Peyer's patch (tissue), 4 donors: ENCODE measurements around the gene OSBPL5. TPM values are rescaled to one million over a fixed set of nuclear protein-coding genes. Genes with fewer than 3 reads are reported as not detected.

Experiments
- DNase-seq, 3 donors: peaks; one replicate each; pipeline ENCODE4 v3.0.0-alpha.2; 2017 to 2019
- H3K27ac ChIP-seq, 4 donors: fragments of 200-600 bp; sonication (generic); one replicate each; pipeline ENCODE4 v1.5.1; 2016 to 2019
- H3K27me3 ChIP-seq, 2 donors: fragments of 200-600 bp; sonication (generic); one replicate each; pipeline ENCODE4 v1.5.1; 2019
- H3K36me3 ChIP-seq, 3 donors: fragments of 200-600 bp; sonication (generic); one replicate each; pipeline ENCODE4 v1.5.1; 2016 to 2019
- H3K4me1 ChIP-seq, 4 donors: fragments of 200-600 bp; sonication (generic); one replicate each; pipeline ENCODE4 v1.5.1; 2016 to 2019
- H3K4me3 ChIP-seq, 4 donors: fragments of 200-600 bp; sonication (generic); 1 replicate in 3 of 4; 2 replicates in 1 of 4; pipeline ENCODE4 v1.5.1; 2016 to 2019; ENCODE audit warnings: mild to moderate bottlenecking in 1 of 4
- H3K9me3 ChIP-seq, 4 donors: fragments of 200-600 bp; sonication (generic); one replicate each; pipeline ENCODE4 v1.5.1; 2016 to 2019; ENCODE audit warnings: mild to moderate bottlenecking in 1 of 4
- POLR2A ChIP-seq, 2 donors: fragments of 450-650 bp; IDR thresholded peaks; one replicate each; pipeline ENCODE4 v1.5.1; 2017; ENCODE audit warnings: antibody characterized with exemption in 2 of 2, mild to moderate bottlenecking in 2 of 2, moderate library complexity in 2 of 2
- total RNA-seq, 4 donors: library from RNA; depleted of rRNA; stranded (reverse); fragments of >200 nt; gene quantifications; one replicate each; pipeline ENCODE4 v1.1.0, GENCODE V29; 2016
- TF ChIP-seq, protein P1 (sequence below), 6 experiments: fragments of 450-650 bp in 4 of 6; fragments of 200-600 bp in 2 of 6; sonication (generic) in 1 of 6; IDR thresholded peaks; one replicate each; pipeline ENCODE4 v1.5.1; 2017 to 2019; ENCODE audit warnings: antibody characterized with exemption in 6 of 6, mild to moderate bottlenecking in 3 of 6, moderate library complexity in 1 of 6

Gene OSBPL5
- total RNA-seq, 4 donors from 2014 or later = 39.8 to 110 (median 73.2) TPM

DNA sequence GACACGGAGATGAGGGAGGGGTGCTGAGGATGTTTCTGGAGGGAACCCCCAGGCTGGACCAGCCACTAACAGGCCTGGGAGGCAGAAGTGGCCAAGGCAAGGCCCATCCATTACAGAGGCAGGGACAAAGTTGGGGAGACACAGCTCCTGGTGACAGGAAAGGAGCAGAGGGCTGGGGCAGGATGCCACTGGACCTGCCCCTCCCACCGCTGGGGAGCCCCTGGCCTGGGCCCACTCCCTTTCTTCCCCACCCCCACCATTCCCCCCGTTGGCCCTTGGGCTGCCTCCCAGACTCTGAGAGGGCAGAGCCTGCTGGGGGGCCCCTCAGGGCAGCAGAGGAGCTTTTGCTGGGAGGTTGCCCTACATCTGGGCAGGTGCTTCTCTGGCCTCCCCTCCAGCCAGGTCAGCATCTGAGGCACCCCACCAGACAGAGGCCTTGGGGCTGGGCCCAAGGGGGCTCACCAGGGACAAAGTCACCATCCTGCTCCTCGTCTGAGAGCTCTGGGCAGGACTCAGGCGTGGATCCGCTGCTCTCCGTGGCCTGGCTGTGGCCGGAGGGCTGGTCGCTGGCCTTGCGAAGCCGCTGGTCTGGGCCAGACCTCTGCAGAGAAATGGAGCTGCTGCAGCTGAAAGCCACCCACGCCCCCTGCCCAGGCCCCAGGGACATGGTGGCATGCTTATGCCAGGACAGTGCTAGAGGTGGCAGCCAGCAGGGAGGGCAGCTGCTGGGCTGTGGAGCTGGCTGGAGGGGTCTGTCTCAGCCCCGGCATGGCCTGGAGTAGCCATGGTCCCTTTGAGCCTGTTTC is 74.8 kb downstream of the OSBPL5 start:
- Histone ChIP-seq H3K9me3 (no peaks in the 10 kb centered on the region), H3K4me1 (no peaks in the 10 kb centered on the region), H3K27ac (no peak overlapping the region), H3K4me3 (no peak overlapping the region), H3K27me3 (no peaks in the 10 kb centered on the region), H3K36me3 (peaks cover 0 to 30% (median 0%) of the 10 kb centered on the region in 3 donors)
- peak in 1 of 3 donors; percentile 43 for DNase-seq
- TF ChIP-seq, protein P1, sequence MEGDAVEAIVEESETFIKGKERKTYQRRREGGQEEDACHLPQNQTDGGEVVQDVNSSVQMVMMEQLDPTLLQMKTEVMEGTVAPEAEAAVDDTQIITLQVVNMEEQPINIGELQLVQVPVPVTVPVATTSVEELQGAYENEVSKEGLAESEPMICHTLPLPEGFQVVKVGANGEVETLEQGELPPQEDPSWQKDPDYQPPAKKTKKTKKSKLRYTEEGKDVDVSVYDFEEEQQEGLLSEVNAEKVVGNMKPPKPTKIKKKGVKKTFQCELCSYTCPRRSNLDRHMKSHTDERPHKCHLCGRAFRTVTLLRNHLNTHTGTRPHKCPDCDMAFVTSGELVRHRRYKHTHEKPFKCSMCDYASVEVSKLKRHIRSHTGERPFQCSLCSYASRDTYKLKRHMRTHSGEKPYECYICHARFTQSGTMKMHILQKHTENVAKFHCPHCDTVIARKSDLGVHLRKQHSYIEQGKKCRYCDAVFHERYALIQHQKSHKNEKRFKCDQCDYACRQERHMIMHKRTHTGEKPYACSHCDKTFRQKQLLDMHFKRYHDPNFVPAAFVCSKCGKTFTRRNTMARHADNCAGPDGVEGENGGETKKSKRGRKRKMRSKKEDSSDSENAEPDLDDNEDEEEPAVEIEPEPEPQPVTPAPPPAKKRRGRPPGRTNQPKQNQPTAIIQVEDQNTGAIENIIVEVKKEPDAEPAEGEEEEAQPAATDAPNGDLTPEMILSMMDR (IDR thresholded peaks at IDR 0.05) = no peak
- no peak for TF ChIP-seq POLR2A (IDR thresholded peaks at IDR 0.05)

DNA sequence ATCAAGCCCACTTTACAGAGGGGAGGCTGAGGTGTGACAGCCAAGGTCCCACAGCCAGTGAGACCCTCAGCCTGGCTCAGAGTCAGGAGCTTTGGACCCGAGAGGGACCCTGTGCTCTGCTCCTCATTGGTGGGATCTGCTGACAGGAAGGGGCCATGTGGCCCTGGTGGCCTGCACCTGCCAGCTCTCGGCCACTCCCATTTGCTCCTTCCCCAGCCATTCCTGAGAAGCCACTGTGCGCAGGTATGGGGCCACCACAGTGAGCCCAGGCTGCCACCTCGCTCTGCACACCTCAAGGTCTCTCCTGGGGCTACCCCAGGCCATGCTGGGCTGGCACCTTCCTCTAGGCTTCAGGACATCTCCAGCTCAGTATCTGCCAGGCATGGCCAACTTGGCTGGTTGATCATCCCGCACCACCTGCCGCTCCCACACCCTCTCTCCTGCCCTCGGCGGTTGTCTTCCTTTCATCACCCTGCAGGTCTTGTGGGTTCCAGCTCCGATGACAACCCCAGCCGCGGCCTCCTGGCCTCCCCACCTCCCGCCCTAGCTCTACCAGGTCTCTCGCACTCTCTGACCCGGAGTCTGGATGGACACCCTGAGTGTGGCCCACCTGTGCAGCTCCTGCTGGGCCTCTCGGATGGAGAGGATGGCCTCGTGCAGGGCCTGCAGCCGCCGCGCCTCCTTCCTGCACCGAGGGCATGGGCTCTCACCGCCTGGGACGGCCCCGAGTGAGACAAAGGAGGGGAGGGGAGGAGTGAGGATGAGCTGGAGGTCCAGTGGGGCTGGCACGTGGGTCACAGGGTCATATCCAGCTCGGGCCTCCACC is 75.7 kb downstream of the OSBPL5 start:
- H3K4me3 ChIP-seq = no peak overlapping the region
- H3K36me3 ChIP-seq = peaks cover 0 to 30% (median 0%) of the 10 kb centered on the region in 3 donors
- H3K9me3 ChIP-seq = no peaks in the 10 kb centered on the region
- H3K27ac ChIP-seq = no peak overlapping the region
- no peak for DNase-seq
- H3K27me3 ChIP-seq = no peaks in the 10 kb centered on the region
- no peak for TF ChIP-seq POLR2A (IDR thresholded peaks at IDR 0.05)
- TF ChIP-seq, protein P1 (IDR thresholded peaks at IDR 0.05) = no peak
- no peaks in the 10 kb centered on the region for H3K4me1 ChIP-seq

DNA sequence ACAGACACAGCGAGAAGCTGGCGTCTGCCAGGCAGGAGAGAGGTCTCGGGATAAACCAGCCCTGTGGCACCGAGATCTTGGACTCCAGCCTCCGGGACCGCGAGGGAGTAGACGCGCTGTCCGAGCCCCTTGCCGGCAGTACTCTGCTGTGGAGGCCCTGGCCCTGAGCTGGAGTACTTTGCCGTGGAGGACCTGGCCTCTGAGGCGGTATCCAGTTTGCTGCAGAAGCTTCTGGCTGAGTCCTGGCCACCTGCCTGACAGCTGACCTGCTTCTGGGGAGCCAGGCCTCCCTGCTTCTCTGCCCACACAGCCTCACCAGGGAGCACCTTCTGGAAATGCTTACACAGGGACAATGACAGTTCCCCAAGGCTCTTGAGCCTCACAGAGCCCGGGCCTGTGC is 76.3 kb downstream of the OSBPL5 start:
- DNase-seq = no peak
- H3K27ac ChIP-seq = no peak overlapping the region
- TF ChIP-seq POLR2A (IDR thresholded peaks at IDR 0.05) = no peak
- TF ChIP-seq, protein P1 (IDR thresholded peaks at IDR 0.05) = no peak
- no peaks in the 10 kb centered on the region for H3K4me1 ChIP-seq
- H3K9me3 ChIP-seq = no peaks in the 10 kb centered on the region
- H3K4me3 ChIP-seq = no peak overlapping the region
- H3K27me3 ChIP-seq = no peaks in the 10 kb centered on the region
- H3K36me3 ChIP-seq = peaks cover 0 to 30% (median 0%) of the 10 kb centered on the region in 3 donors

DNA sequence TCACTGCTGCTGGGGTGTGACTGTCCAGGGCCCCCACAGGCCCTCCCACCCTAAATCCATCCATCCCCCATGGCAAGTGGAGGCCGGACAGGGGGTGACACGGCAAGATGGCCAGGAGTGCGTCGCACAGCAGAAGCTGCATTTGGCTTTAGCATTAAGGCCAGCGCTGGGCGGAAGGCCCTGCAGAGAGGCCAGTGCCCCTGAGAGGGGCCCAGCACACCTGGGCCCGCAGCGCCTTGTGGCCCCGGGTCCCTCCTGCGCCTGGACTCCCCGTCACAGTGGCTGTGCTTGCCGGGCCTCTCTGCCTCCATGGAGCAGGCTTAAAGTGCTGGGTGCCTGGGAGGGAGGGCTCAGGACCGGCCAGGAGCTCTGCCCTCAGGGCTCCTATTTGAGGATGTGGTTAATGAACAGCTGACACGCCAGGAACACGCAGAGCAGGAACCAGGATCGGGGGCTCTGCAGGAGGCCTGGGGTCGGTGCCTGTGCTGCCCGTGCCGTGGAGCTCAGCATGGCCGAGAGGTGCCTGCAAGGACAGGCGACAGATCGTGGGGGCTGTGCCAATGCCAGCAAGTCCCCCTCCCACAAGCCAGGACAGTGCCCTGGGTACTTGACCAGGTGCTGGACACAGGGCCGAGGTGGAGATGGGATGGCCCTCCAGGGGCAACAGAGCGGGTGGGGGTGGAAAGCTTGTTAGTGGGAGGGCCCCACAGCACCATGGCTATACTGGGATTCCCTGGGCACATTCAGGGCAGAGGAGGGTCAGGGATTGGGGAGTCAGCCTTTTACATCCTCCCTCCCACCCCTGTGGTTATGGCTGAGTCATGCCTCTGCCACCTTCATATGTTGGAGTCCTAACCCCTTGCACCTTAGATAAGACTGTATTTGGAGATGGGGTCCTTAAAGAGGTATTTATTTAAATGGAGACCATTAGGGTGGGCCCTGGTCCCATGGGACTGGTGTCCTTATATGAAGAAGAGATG is 77.0 kb downstream of the OSBPL5 start:
- Histone ChIP-seq H3K36me3 (peaks cover 0 to 26% (median 0%) of the 10 kb centered on the region in 3 donors), H3K4me1 (no peaks in the 10 kb centered on the region), H3K27ac (no peak overlapping the region), H3K27me3 (no peaks in the 10 kb centered on the region), H3K4me3 (no peak overlapping the region), H3K9me3 (no peaks in the 10 kb centered on the region)
- no peak for TF ChIP-seq POLR2A (IDR thresholded peaks at IDR 0.05)
- TF ChIP-seq, protein P1 (IDR thresholded peaks at IDR 0.05) = no peak
- no peak for DNase-seq

DNA sequence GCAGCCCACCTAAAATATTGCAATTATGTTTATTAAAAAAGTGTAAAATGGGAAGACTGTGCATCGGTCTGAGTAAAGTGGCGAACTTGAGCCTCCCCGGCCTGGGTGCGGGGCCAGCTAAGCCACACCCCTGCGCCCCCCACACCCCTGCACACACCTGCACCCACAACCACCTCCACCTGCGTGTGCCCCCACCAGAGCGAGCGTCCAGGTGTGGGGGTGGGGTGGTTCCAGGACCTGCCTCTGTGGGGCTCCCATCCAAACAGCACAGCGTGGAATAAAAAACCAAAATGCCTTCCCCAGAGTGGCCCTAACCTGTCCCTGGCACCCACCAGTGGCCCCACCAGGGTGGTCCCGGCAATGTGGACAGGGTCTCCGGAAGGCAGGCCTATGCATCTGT is 77.7 kb downstream of the OSBPL5 start:
- no peak overlapping the region for H3K4me3 ChIP-seq
- H3K36me3 ChIP-seq = peaks cover 0 to 20% (median 0%) of the 10 kb centered on the region in 3 donors
- H3K4me1 ChIP-seq = no peaks in the 10 kb centered on the region
- no peak for DNase-seq
- H3K9me3 ChIP-seq = no peaks in the 10 kb centered on the region
- TF ChIP-seq, protein P1 (IDR thresholded peaks at IDR 0.05) = no peak
- TF ChIP-seq POLR2A (IDR thresholded peaks at IDR 0.05) = no peak
- H3K27me3 ChIP-seq = no peaks in the 10 kb centered on the region
- no peak overlapping the region for H3K27ac ChIP-seq
